Osteoblast (primary cell): ENCODE results near the gene AK4. TPM values are rescaled to one million over a fixed set of nuclear protein-coding genes. Genes with fewer than 3 reads are reported as not detected.
A peak's percentile ranks its signal among the peaks of the same experiment; 100 is the strongest.

Experiments used
- DNase-seq: peaks from one replicate; pipeline ENCODE4 v3.0.0; 2011; ENCODE audit warnings: low spot score, mixed read lengths; ENCODE audit not compliant: insufficient read length; ENCODE audit errors: missing footprints
- H2AFZ ChIP-seq: 2 replicates; pipeline ENCODE4 v1.6.0; 2011; ENCODE audit warnings: mild to moderate bottlenecking, low read length
- H3K27ac ChIP-seq: 2 replicates; pipeline ENCODE4 v1.5.1; 2011; ENCODE audit warnings: mild to moderate bottlenecking, low read depth, low read length, moderate library complexity
- H3K27me3 ChIP-seq: 2 replicates; pipeline ENCODE4 v1.6.0; 2012; ENCODE audit warnings: mild to moderate bottlenecking, control low read depth, inconsistent platforms, low read length, moderate library complexity; ENCODE audit not compliant: insufficient read depth
- H3K36me3 ChIP-seq: 2 replicates; pipeline ENCODE4 v1.5.1; 2011; ENCODE audit warnings: mild to moderate bottlenecking, low read length, control low read depth, moderate library complexity; ENCODE audit not compliant: insufficient read depth
- H3K4me1 ChIP-seq: 2 replicates; pipeline ENCODE4 v1.5.1; 2011; ENCODE audit warnings: mild to moderate bottlenecking, low read length, control low read depth, moderate library complexity; ENCODE audit not compliant: insufficient read depth
- H3K4me2 ChIP-seq: 2 replicates; pipeline ENCODE4 v1.6.0; 2011; ENCODE audit warnings: mild to moderate bottlenecking, low read length; ENCODE audit not compliant: insufficient read depth
- H3K4me3 ChIP-seq: fragments of 200-600 bp; sonication (generic); 3 replicates; pipeline ENCODE4 v1.5.1; 2012; ENCODE audit warnings: mild to moderate bottlenecking, low read length, inconsistent platforms; ENCODE audit not compliant: insufficient read depth
- H3K79me2 ChIP-seq: 2 replicates; pipeline ENCODE4 v1.6.0; 2012; ENCODE audit warnings: mild to moderate bottlenecking, low read length, control low read depth, inconsistent platforms; ENCODE audit not compliant: insufficient read depth
- H3K9me3 ChIP-seq: 2 replicates; pipeline ENCODE4 v1.5.1; 2011; ENCODE audit warnings: low read depth, low read length, control low read depth
- H4K20me1 ChIP-seq: 2 replicates; pipeline ENCODE4 v1.6.0; 2012; ENCODE audit warnings: mild to moderate bottlenecking, low read length, control low read depth; ENCODE audit not compliant: insufficient read depth
- CTCF ChIP-seq: IDR thresholded peaks from 2 replicates; pipeline ENCODE4 v1.5.1; 2011; ENCODE audit warnings: mild to moderate bottlenecking, low read depth, low read length, moderate library complexity; ENCODE audit errors: extremely low read depth
- total RNA-seq: library from RNA; depleted of rRNA; stranded (reverse); fragments of >200 nt; gene quantifications from 2 replicates; pipeline ENCODE4 v1.2.3, GENCODE V29; 2012

Gene AK4
- total RNA-seq, 1 donor, result 37.6 TPM

GRCh38 chr1:65256860-65257708, 109.1 kb downstream of the AK4 start:
- H3K79me2 ChIP-seq, result peaks cover 9% of the 10 kb centered on the region
- no peaks in the 10 kb centered on the region for H4K20me1 ChIP-seq
- DNase-seq, result no peak
- no peak overlapping the region for H3K4me3 ChIP-seq
- H3K27me3 ChIP-seq, result no peaks in the 10 kb centered on the region
- peaks cover 22% of the 10 kb centered on the region for H3K4me1 ChIP-seq
- no peak for TF ChIP-seq CTCF
- no peak overlapping the region for H2AFZ ChIP-seq
- H3K9me3 ChIP-seq, result no peaks in the 10 kb centered on the region
- H3K36me3 ChIP-seq, result no peaks in the 10 kb centered on the region
- no peak overlapping the region for H3K27ac ChIP-seq
- H3K4me2 ChIP-seq, result no peak overlapping the region

- Histone ChIP-seq H3K9me3 (no peaks in the 10 kb centered on the region), H3K4me1 (peaks cover 22% of the 10 kb centered on the region), H2AFZ (no peak overlapping the region), H3K79me2 (peaks cover 9% of the 10 kb centered on the region), H3K36me3 (no peaks in the 10 kb centered on the region), H4K20me1 (no peaks in the 10 kb centered on the region), H3K4me3 (no peak overlapping the region), H3K27ac (no peak overlapping the region), H3K4me2 (no peak overlapping the region), H3K27me3 (no peaks in the 10 kb centered on the region)
- TF ChIP-seq CTCF, result no peak
- no peak for DNase-seq
Measured at GRCh38 chr1:65258106-65258505, 110.1 kb downstream of the AK4 start.

- Histone ChIP-seq H3K4me1 (peaks cover 19% of the 10 kb centered on the region), H3K9me3 (no peaks in the 10 kb centered on the region), H4K20me1 (no peaks in the 10 kb centered on the region), H3K79me2 (peaks cover 9% of the 10 kb centered on the region), H3K4me2 (no peak overlapping the region), H3K27ac (no peak overlapping the region), H2AFZ (peak overlapping the region; percentile 39), H3K27me3 (no peaks in the 10 kb centered on the region), H3K36me3 (no peaks in the 10 kb centered on the region), H3K4me3 (no peak overlapping the region)
- DNase-seq, result no peak
- no peak for TF ChIP-seq CTCF
Measured at GRCh38 chr1:65259816-65260215, 111.8 kb downstream of the AK4 start.

- no peaks in the 10 kb centered on the region for H3K9me3 ChIP-seq
- peak overlapping the region; percentile 30 for H3K4me2 ChIP-seq
- peak; percentile 97 for DNase-seq
- H2AFZ ChIP-seq, result peak overlapping the region; percentile 27
- H3K27ac ChIP-seq, result peak overlapping the region; percentile 21
- H3K4me1 ChIP-seq, result peaks cover 19% of the 10 kb centered on the region
- no peaks in the 10 kb centered on the region for H3K36me3 ChIP-seq
- H3K4me3 ChIP-seq, result no peak overlapping the region
- H3K27me3 ChIP-seq, result no peaks in the 10 kb centered on the region
- H4K20me1 ChIP-seq, result no peaks in the 10 kb centered on the region
- TF ChIP-seq CTCF, result no peak
- peaks cover 5% of the 10 kb centered on the region for H3K79me2 ChIP-seq
Measured at GRCh38 chr1:65260851-65261473, 113.0 kb downstream of the AK4 start.
